Activated T-helper 9 cell treated with anti-CD3 and anti-CD28 coated beads, Interleukin-2, amount 50 U/mL, for 16 hours (primary cell): ENCODE data around the gene DSCAML1.
"Not testable (repeated sequence)": the region's sequence is repeated elsewhere in the genome, so short reads cannot be mapped to it uniquely, and the experiment has no call there.

Experiments used
- DNase-seq: peaks from one replicate; pipeline ENCODE4 v3.0.0-alpha.2; 2020; ENCODE audit warnings: low read depth

The DSCAML1 gene

GRCh38 chr11:117424781-117425180 is 372.2 kb downstream of the DSCAML1 start:
- no peak for DNase-seq

- DNase-seq = no peak
These were observed 373.9 kb downstream of the DSCAML1 start for GRCh38 chr11:117423046-117423575.

- DNase-seq = no peak
These were observed 375.5 kb downstream of the DSCAML1 start for GRCh38 chr11:117421476-117421875.

GRCh38 chr11:117421041-117421440 is 376.0 kb downstream of the DSCAML1 start:
- no peak for DNase-seq

- no peak for DNase-seq
These were observed 376.4 kb downstream of the DSCAML1 start for GRCh38 chr11:117420598-117420997.

- no peak for DNase-seq
These were observed 376.9 kb downstream of the DSCAML1 start for GRCh38 chr11:117420143-117420485.

GRCh38 chr11:117419482-117420142 is 377.4 kb downstream of the DSCAML1 start:
- no peak for DNase-seq

GRCh38 chr11:117418737-117419481 is 378.1 kb downstream of the DSCAML1 start:
- no peak for DNase-seq

GRCh38 chr11:117417856-117418255 is 379.2 kb downstream of the DSCAML1 start:
- DNase-seq = no peak

GRCh38 chr11:117417342-117417741 is 379.7 kb downstream of the DSCAML1 start:
- DNase-seq = no peak

GRCh38 chr11:117415358-117415896 is 381.6 kb downstream of the DSCAML1 start:
- no peak for DNase-seq

- DNase-seq = no peak
These were observed 382.3 kb downstream of the DSCAML1 start for GRCh38 chr11:117414724-117415123.

GRCh38 chr11:117413616-117414015 is 383.4 kb downstream of the DSCAML1 start:
- no peak for DNase-seq

GRCh38 chr11:117412653-117413275 is 384.3 kb downstream of the DSCAML1 start:
- no peak for DNase-seq

GRCh38 chr11:117412176-117412575 is 384.8 kb downstream of the DSCAML1 start:
- DNase-seq = no peak

GRCh38 chr11:117411736-117412135 is 385.3 kb downstream of the DSCAML1 start:
- no peak for DNase-seq

GRCh38 chr11:117410861-117411710 is 385.9 kb downstream of the DSCAML1 start:
- DNase-seq = no peak

- DNase-seq = no peak
These were observed 386.8 kb downstream of the DSCAML1 start for GRCh38 chr11:117410238-117410637.

GRCh38 chr11:117409511-117409910 is 387.5 kb downstream of the DSCAML1 start:
- no peak for DNase-seq

GRCh38 chr11:117408356-117408755 is 388.7 kb downstream of the DSCAML1 start:
- DNase-seq = no peak

GRCh38 chr11:117407016-117407415 is 390.0 kb downstream of the DSCAML1 start:
- DNase-seq = no peak

GRCh38 chr11:117405898-117406297 is 391.1 kb downstream of the DSCAML1 start:
- DNase-seq = not testable (repeated sequence)
